IMR-90 (cell line): ENCODE results near the gene PCSK1N. TPM values are rescaled to one million over a fixed set of nuclear protein-coding genes. Genes with fewer than 3 reads are reported as not detected.

Experiments used
- ATAC-seq: fragments of 200-7000 bp; cut with Tn5 transposase; 2 replicates; pipeline ENCODE4 v1.9.1; 2020; ENCODE audit warnings: low read depth, mild to moderate bottlenecking, moderate library complexity
- BruUV-seq: library from RNA; stranded (reverse); fragments of 400-500 nt; replicated peaks from 2 replicates; lab custom pipeline; 2021; lab: Mats Ljungman, UMichigan
- CTCF ChIA-PET: fragments of 300-600 bp; formaldehyde crosslinking; extraction: SDS; loops from one replicate; lab custom pipeline; 2021; ENCODE audit warnings: antibody characterized with exemption; lab: Yijun Ruan, JAX
- POLR2A ChIA-PET: fragments of 300-600 bp; sonication (Branson Sonifier 250); formaldehyde crosslinking; loops from one replicate; lab custom pipeline; 2022; ENCODE audit warnings: antibody characterized with exemption; ENCODE audit not compliant: unreplicated experiment; lab: Charles Lee
- DNase-seq: peaks from one replicate; pipeline ENCODE4 v3.0.0; 2013
- H2AFZ ChIP-seq: replicated peaks from 2 replicates; pipeline ENCODE3; 2013; ENCODE audit warnings: low read length, mild to moderate bottlenecking; ENCODE audit not compliant: poor library complexity
- H2AK5ac ChIP-seq: 2 replicates; pipeline ENCODE4 v1.6.1; 2013; ENCODE audit warnings: low read depth, low read length, inconsistent platforms
- H2AK9ac ChIP-seq: replicated peaks from 2 replicates; pipeline ENCODE3; 2013; ENCODE audit warnings: mild to moderate bottlenecking, low read depth, low read length, moderate library complexity; ENCODE audit not compliant: poor library complexity
- H2BK120ac ChIP-seq: 2 replicates; pipeline ENCODE4 v1.6.1; 2013; ENCODE audit warnings: low read depth, low read length, inconsistent platforms
- H2BK15ac ChIP-seq: 3 replicates; pipeline ENCODE4 v1.6.1; 2013; ENCODE audit warnings: low read depth, low read length, inconsistent platforms
- H2BK20ac ChIP-seq: 2 replicates; pipeline ENCODE4 v1.6.1; 2013; ENCODE audit warnings: low read depth, mild to moderate bottlenecking, inconsistent platforms, low read length, moderate library complexity
- H2BK5ac ChIP-seq: 2 replicates; pipeline ENCODE4 v1.6.1; 2013; ENCODE audit warnings: mild to moderate bottlenecking, low read depth, low read length, inconsistent platforms; ENCODE audit not compliant: poor library complexity, severe bottlenecking
- H3K14ac ChIP-seq: replicated peaks from 2 replicates; pipeline ENCODE4 v1.6.1; 2013; ENCODE audit warnings: low read depth, low read length, inconsistent platforms
- H3K18ac ChIP-seq: 2 replicates; pipeline ENCODE4 v1.6.1; 2013; ENCODE audit warnings: low read depth, low read length, control low read depth
- H3K23ac ChIP-seq: 2 replicates; pipeline ENCODE4 v1.6.1; 2013; ENCODE audit warnings: low read depth, low read length, inconsistent platforms
- H3K27ac ChIP-seq: 2 replicates; pipeline ENCODE4 v1.5.1; 2013; ENCODE audit warnings: mild to moderate bottlenecking, control low read depth, low read length; ENCODE audit not compliant: insufficient read depth
- H3K27me3 ChIP-seq: 2 replicates; pipeline ENCODE4 v1.6.1; 2013; ENCODE audit warnings: low read length; ENCODE audit not compliant: control insufficient read depth, insufficient read depth
- H3K36me3 ChIP-seq: 2 replicates; pipeline ENCODE4 v1.6.1; 2013; ENCODE audit warnings: low read length, mixed read lengths; ENCODE audit not compliant: control insufficient read depth, insufficient read depth
- H3K4ac ChIP-seq: 2 replicates; pipeline ENCODE4 v1.6.1; 2013; ENCODE audit warnings: low read depth, low read length, inconsistent platforms
- H3K4me1 ChIP-seq: 2 replicates; pipeline ENCODE4 v1.6.1; 2013; ENCODE audit warnings: low read length, mixed read lengths; ENCODE audit not compliant: control insufficient read depth, insufficient read depth
- H3K4me2 ChIP-seq: 2 replicates; pipeline ENCODE4 v1.6.1; 2013; ENCODE audit warnings: low read depth, mild to moderate bottlenecking, control low read depth, low read length, moderate library complexity
- H3K4me3 ChIP-seq: 2 replicates; pipeline ENCODE4 v1.5.1; 2013; ENCODE audit warnings: low read depth, mild to moderate bottlenecking, control low read depth, low read length, moderate library complexity; ENCODE audit not compliant: insufficient read depth
- H3K56ac ChIP-seq: 2 replicates; pipeline ENCODE4 v1.6.1; 2013; ENCODE audit warnings: low read length, inconsistent platforms; ENCODE audit not compliant: insufficient read depth; ENCODE audit errors: extremely low read depth
- H3K79me1 ChIP-seq, 2 experiments: 2 replicates each; pipeline ENCODE4 v1.6.1; 2013; ENCODE audit warnings: low read length in 2 of 2, inconsistent platforms in 1 of 2, low read depth in 1 of 2
- H3K9ac ChIP-seq: 2 replicates; pipeline ENCODE4 v1.6.1; 2013; ENCODE audit warnings: low read depth, low read length, control low read depth
- H3K9me1 ChIP-seq: 2 replicates; pipeline ENCODE4 v1.6.1; 2013; ENCODE audit warnings: low read length, inconsistent platforms; ENCODE audit not compliant: insufficient read depth
- H3K9me3 ChIP-seq: 2 replicates; pipeline ENCODE4 v1.6.1; 2013; ENCODE audit warnings: low read length; ENCODE audit not compliant: control insufficient read depth, insufficient read depth
- H4K20me1 ChIP-seq: 2 replicates; pipeline ENCODE4 v1.6.1; 2013; ENCODE audit warnings: low read length, inconsistent platforms; ENCODE audit not compliant: insufficient read depth
- H4K5ac ChIP-seq: 2 replicates; pipeline ENCODE4 v1.6.1; 2013; ENCODE audit warnings: mild to moderate bottlenecking, low read depth, low read length, control low read depth
- H4K8ac ChIP-seq, 2 experiments: 2 replicates each; pipeline ENCODE4 v1.6.1; 2013; ENCODE audit warnings: low read depth in 2 of 2, low read length in 2 of 2, control low read depth in 1 of 2, inconsistent platforms in 1 of 2
- H4K91ac ChIP-seq: 2 replicates; pipeline ENCODE4 v1.6.1; 2013; ENCODE audit warnings: low read depth, low read length, inconsistent platforms; ENCODE audit not compliant: insufficient read depth
- CEBPB ChIP-seq: IDR thresholded peaks from 2 replicates; pipeline ENCODE4 v1.6.1; 2012; ENCODE audit warnings: low read depth, low read length, improper control_type of control experiment
- POLR2A ChIP-seq: IDR thresholded peaks from 2 replicates; pipeline ENCODE4 v1.6.1; 2012; ENCODE audit warnings: mild to moderate bottlenecking, low read depth, low read length
- WGBS, 2 experiments: methylation state at CpG; one replicate each; pipeline versions ENCODE4 v1.1.5 to v1.1.7; 2013; ENCODE audit warnings: missing lambda C conversion rate in 2 of 2; ENCODE audit not compliant: insufficient read length in 1 of 2; ENCODE audit errors: extremely low coverage in 2 of 2; 5-methylcytosine and 5-hydroxymethylcytosine counted together
- dilution Hi-C: fragments of 300-500 bp; cut with HindIII; formaldehyde crosslinking; loops from one replicate; pipeline ENCODE4 v1.14.3; 2018; ENCODE audit warnings: low sequenced_read_pairs; ENCODE audit not compliant: unreplicated experiment
- in situ Hi-C: fragments of 300-500 bp; cut with MboI; formaldehyde crosslinking; loops from 3 replicates; pipeline ENCODE4 v1.14.3; 2019; ENCODE audit warnings: low sequenced_read_pairs, inconsistent platforms, mixed read lengths
- intact Hi-C: fragments of 100-400 bp; cut with micrococcal nuclease; formaldehyde crosslinking; loops from 2 replicates; pipeline ENCODE4 v1.10.0; 2022
- polyA plus RNA-seq, 3 experiments: library from polyadenylated mRNA; depleted of rRNA; stranded (reverse); fragments of >200 nt; gene quantifications; 2 replicates each; pipeline ENCODE4 v1.2.3, GENCODE V29; 2012; ENCODE audit warnings: low replicate concordance in 1 of 3
- total RNA-seq: library from RNA; depleted of rRNA; stranded (reverse); fragments of >200 nt; gene quantifications from 2 replicates; pipeline ENCODE4 v1.2.3, GENCODE V29; 2012

PCSK1N gene
- total and polyA plus RNA-seq, 2 of the 4 experiments (the other 2 are of a cell fraction): 0.12 TPM; not detected in 1

DNA sequence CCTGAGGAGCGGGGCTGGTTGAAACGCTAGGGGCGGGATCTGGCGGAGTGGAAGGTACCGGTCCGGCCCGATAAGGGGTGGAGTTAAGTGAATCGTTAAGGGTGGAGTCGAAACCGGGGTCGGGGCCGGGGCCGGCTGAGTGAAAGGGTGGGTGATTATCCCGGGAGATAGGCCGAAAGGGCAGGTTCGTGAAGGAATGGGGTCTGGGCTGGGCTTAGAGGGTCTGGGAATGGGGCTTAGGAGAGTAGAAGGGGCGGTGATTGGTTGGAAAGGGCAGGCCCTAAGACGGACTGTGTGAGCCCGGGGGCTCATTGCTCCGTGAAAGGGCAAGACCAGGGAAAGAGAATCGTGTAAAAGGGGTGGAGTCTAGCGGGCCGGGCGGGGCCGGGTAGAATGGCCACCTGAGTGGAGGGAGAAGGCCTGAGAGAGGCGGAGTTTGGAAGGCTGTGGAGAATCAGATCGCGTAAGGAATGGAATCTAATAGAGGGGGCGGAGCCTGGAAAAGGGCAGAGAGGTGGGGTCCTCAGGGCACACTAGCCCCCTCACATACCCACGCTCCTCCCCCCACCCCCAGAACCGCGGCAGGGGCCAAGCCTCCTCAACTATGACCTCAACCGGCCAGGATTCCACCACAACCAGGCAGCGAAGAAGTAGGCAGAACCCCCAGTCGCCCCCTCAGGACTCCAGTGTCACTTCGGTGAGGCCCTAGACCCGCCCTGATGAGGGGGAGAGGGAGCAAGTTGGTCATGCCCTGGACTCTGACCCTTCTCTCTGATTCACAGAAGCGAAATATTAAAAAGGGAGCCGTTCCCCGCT is 33.1 kb downstream of the PCSK1N start:
- Histone ChIP-seq H4K91ac (peak overlapping the region; percentile 19; the same call in 1 of the 2 replicates), H2AK5ac (peak overlapping the region; percentile 11; the same call in 1 of the 2 replicates), H3K4ac (peak overlapping the region; percentile 65), H3K4me2 (peak overlapping the region; percentile 32), H3K4me1 (0 out of 2 replicates have a peak, but pooled peaks cover 3% of the 10 kb centered on the region), H3K36me3 (peaks cover 2% of the 10 kb centered on the region; the same call in 1 of the 2 replicates), H4K5ac (peak overlapping the region; percentile 62), H3K23ac (no peak overlapping the region), H2AK9ac (peak overlapping the region; percentile 7), H4K20me1 (no peaks in the 10 kb centered on the region), H3K27ac (peak overlapping the region; percentile 81), H3K9me3 (no peaks in the 10 kb centered on the region), H3K18ac (peak overlapping the region; percentile 42; the same call in 1 of the 2 replicates), H2AFZ (peak overlapping the region; percentile 89), H3K56ac (peak overlapping the region; percentile 87), H3K27me3 (no peaks in the 10 kb centered on the region), H4K8ac (peak overlapping the region; percentile 78 to 90), H2BK120ac (no peak overlapping the region), H3K9me1 (peaks cover 10% of the 10 kb centered on the region; the same call in 1 of the 2 replicates), H3K79me1 (peaks cover 0 to 13% of the 10 kb centered on the region in 2 experiments; a peak in 1 of 4 replicates), H2BK5ac (peak overlapping the region; percentile 66), H2BK20ac (no peak overlapping the region), H3K14ac (peak overlapping the region; percentile 67; the same call in 1 of the 2 replicates), H3K4me3 (peak overlapping the region; percentile 84), H3K9ac (peak overlapping the region; percentile 69), H2BK15ac (no peak overlapping the region)
- ATAC-seq: peak; percentile 61
- intact Hi-C loops: loop anchor here (10.0 kb wide), 1 partner anchor 907 kb away; no protein-coding TSS in a partner anchor
- ChIA-PET POLR2A (no interaction called here), CTCF (no interaction called here)
- peak; percentile 60 for DNase-seq
- WGBS, 2 experiments: 33% methylated on average over 15 of the region's 40 CpGs; no CpG with 5 or more reads in 1 of the 2 experiments
- dilution Hi-C loops: no loop called here
- in situ Hi-C loops: no loop called here
- TF ChIP-seq CEBPB (no peak), POLR2A (peak; percentile 63)
- no TSS peak for BruUV-seq
